CD4-positive, alpha-beta memory T cell (primary cell): Measurements from ENCODE around the gene HVCN1. TPM values are rescaled to one million over a fixed set of nuclear protein-coding genes. Genes with fewer than 3 reads are reported as not detected.
"Not testable (repeated sequence)": the region's sequence is repeated elsewhere in the genome, so short reads cannot be mapped to it uniquely, and the experiment has no call there.

Experiments
- CTCF ChIA-PET: fragments of 350-600 bp; sonication (Branson Sonifier 250); formaldehyde crosslinking; loops from one replicate; lab custom pipeline; 2021; ENCODE audit warnings: inconsistent platforms; ENCODE audit not compliant: partially characterized antibody; lab: Charles Lee
- POLR2A ChIA-PET: fragments of 350-600 bp; sonication (Branson Sonifier 250); formaldehyde crosslinking; loops from one replicate; lab custom pipeline; 2021; ENCODE audit not compliant: partially characterized antibody; lab: Charles Lee
- DNase-seq, 5 donors: peaks; one replicate each; pipeline versions ENCODE4 v3.0.0 to v3.0.0-alpha.2; 2020 to 2022; ENCODE audit warnings: mixed read lengths in 1 of 5
- H3K27ac ChIP-seq: one replicate; pipeline ENCODE4 v1.7.0; 2013; ENCODE audit warnings: low read depth, low read length
- H3K27me3 ChIP-seq: 2 replicates; pipeline ENCODE4 v1.7.0; 2013; ENCODE audit warnings: mild to moderate bottlenecking, low read length, moderate library complexity; ENCODE audit not compliant: insufficient read depth
- H3K36me3 ChIP-seq: 2 replicates; pipeline ENCODE4 v1.7.0; 2013; ENCODE audit warnings: mild to moderate bottlenecking, low read length, moderate library complexity; ENCODE audit not compliant: insufficient read depth
- H3K4me1 ChIP-seq: 2 replicates; pipeline ENCODE4 v1.7.0; 2013; ENCODE audit warnings: mild to moderate bottlenecking, low read length, moderate library complexity; ENCODE audit not compliant: insufficient read depth
- H3K4me3 ChIP-seq, 2 donors: one replicate each; pipeline ENCODE4 v1.7.0; 2013; ENCODE audit warnings: low read length in 2 of 2, mild to moderate bottlenecking in 1 of 2
- H3K9me3 ChIP-seq, 2 donors: one replicate each; pipeline ENCODE4 v1.7.0; 2013; ENCODE audit warnings: low read length in 2 of 2, control low read depth in 1 of 2; ENCODE audit not compliant: control insufficient read depth in 1 of 2
- H3K27ac Mint-ChIP-seq, 7 donors: one replicate each; pipeline ENCODE4 v1.8.0; 2020 to 2021; ENCODE audit warnings: mixed read lengths in 7 of 7, mild to moderate bottlenecking in 6 of 7, inconsistent platforms in 3 of 7, moderate library complexity in 3 of 7
- H3K27me3 Mint-ChIP-seq, 2 donors: one replicate each; pipeline ENCODE4 v1.8.0; 2020 to 2021; ENCODE audit warnings: mixed read lengths in 2 of 2
- H3K36me3 Mint-ChIP-seq, 2 donors: one replicate each; pipeline ENCODE4 v1.8.0; 2020 to 2021; ENCODE audit warnings: mixed read lengths in 2 of 2, inconsistent platforms in 1 of 2, mild to moderate bottlenecking in 1 of 2
- H3K4me1 Mint-ChIP-seq, 4 donors: one replicate each; pipeline ENCODE4 v1.8.0; 2020 to 2021; ENCODE audit warnings: mixed read lengths in 4 of 4, mild to moderate bottlenecking in 1 of 4
- H3K4me3 Mint-ChIP-seq, 8 donors: one replicate each; pipeline ENCODE4 v1.8.0; 2020 to 2021; ENCODE audit warnings: mixed read lengths in 8 of 8, mild to moderate bottlenecking in 7 of 8, moderate library complexity in 6 of 8, inconsistent platforms in 3 of 8
- H3K9me3 Mint-ChIP-seq, 8 donors: one replicate each; pipeline ENCODE4 v1.8.0; 2020 to 2021; ENCODE audit warnings: mixed read lengths in 8 of 8, mild to moderate bottlenecking in 5 of 8, inconsistent platforms in 3 of 8, moderate library complexity in 1 of 8
- intact Hi-C: fragments of 100-400 bp; cut with micrococcal nuclease; formaldehyde crosslinking; loops from one replicate; pipeline ENCODE4 v1.15.1; 2023
- polyA plus RNA-seq, 2 donors: library from polyadenylated mRNA; unstranded; fragments of 300-500 nt; fragmentation: Illumina TruSeq; gene quantifications; one replicate each; pipeline ENCODE4 v1.2.3, GENCODE V29; 2021
- total RNA-seq, 2 experiments: library from RNA; stranded (reverse); gene quantifications; one replicate each; pipeline ENCODE4 v1.2.3, GENCODE V29; 2021

HVCN1 gene
- total and polyA plus RNA-seq, 4 experiments from 2014 or later, result 6.4 to 16.4 (median 7.6) TPM

DNA sequence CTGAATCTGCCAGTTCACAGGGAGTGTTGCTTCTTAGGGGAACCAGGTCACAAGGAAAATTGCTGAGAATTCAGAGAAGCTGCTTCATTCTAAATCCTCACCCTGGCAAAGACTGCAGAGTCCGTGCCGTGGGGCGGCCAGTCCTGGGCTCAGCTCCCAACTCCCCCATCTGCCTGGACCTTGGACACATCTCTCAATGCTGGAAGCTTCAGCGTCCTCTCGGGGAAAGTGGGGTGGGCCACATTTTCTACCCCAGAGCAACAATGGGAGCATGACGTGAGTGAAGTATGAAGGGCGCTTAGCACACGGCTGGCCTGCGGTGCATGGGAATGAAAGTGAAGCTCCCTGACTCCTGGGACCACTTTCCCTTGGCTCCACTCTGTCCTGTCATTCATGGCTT lies 31.2 kb downstream of the HVCN1 start:
- Mint-ChIP-seq H3K36me3 (peaks cover 15 to 22% of the 10 kb centered on the region in 2 donors), H3K4me1 (peaks cover 5 to 15% (median 10%) of the 10 kb centered on the region in 4 donors), H3K9me3 (peaks cover 0 to 2% (median 0%) of the 10 kb centered on the region in 8 donors), H3K27me3 (no peaks in the 10 kb centered on the region), H3K4me3 (no peak overlapping the region), H3K27ac (peak overlapping the region in 1 of 7 donors; percentile 47)
- peaks cover 7% of the 10 kb centered on the region for H3K4me1 ChIP-seq
- ChIA-PET CTCF (interaction anchor here (0.8 kb wide), 1 partner anchor 20 kb away, joined by 3 read pairs; no protein-coding TSS in a partner anchor), POLR2A (no interaction called here)
- no peaks in the 10 kb centered on the region for H3K9me3 ChIP-seq
- no peak for DNase-seq
- H3K27ac ChIP-seq, result no peak overlapping the region
- no peak overlapping the region for H3K4me3 ChIP-seq
- no peaks in the 10 kb centered on the region for H3K27me3 ChIP-seq
- intact Hi-C loops, result no loop called here
- H3K36me3 ChIP-seq, result no peaks in the 10 kb centered on the region

DNA sequence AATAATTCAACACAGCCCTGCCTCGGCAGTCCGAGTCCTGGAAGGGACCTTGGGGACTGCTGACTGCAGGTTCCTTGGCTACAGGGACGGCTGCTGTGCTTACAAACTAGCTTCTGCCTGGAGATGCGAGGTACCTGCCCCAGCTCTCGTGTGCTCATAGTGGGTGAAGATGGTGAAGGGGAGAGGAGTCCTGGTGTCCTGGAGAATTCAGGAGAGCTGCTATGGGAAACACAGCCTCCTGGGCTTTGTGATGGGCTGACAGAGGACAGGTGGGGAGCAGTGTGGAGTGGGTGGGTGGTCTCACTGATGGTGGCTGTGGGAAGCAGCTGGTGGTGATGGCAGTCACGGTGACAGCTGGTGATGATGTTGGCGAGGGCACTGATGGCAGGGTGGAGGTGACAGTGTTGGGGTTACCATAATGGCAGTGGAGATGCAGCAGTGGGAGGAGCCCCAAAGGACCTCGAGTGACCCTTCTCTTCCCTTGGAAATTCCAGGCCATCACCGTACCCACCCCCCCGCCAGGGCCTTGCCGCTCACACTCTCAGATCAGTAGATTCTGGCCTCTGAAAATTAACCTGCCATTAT lies 32.8 kb downstream of the HVCN1 start:
- CTCF ChIA-PET, result interaction anchor here (2.0 kb wide), 1 partner anchor 10 kb away, joined by 4 read pairs; no protein-coding TSS in a partner anchor
- Mint-ChIP-seq H3K4me3 (no peak overlapping the region), H3K27ac (no peak overlapping the region)

DNA sequence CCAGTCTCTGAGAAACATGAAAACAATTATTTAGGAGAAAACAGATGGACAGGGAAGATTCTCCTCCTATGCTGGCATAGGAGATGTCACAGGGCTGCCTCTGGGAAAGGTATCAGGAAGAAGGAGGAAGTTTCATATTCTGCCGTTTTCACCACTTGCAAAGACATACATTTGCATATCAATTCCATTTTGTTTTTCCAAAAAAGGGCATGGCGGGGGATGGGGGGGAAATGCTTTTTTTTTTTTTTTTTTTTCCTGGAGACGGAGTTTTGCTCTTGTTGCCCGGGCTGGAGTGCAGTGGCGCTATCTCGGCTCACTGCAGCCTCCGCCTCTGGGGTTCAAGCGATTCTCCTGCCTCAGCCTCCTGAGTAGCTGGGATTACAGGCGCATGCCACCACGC lies 34.7 kb downstream of the HVCN1 start:
- intact Hi-C loops, H3K9me3 ChIP-seq, H3K27me3 Mint-ChIP-seq, H3K27ac Mint-ChIP-seq, CTCF ChIA-PET, H3K4me1 ChIP-seq, H3K27me3 ChIP-seq, H3K9me3 Mint-ChIP-seq, H3K4me3 Mint-ChIP-seq, DNase-seq, H3K4me3 ChIP-seq, H3K4me1 Mint-ChIP-seq, H3K36me3 ChIP-seq, H3K27ac ChIP-seq: not testable (repeated sequence)
- POLR2A ChIA-PET, result interaction anchor here (0.7 kb wide), 1 partner anchor 15 kb away, joined by 4 read pairs; no protein-coding TSS in a partner anchor
- H3K36me3 Mint-ChIP-seq, result peaks cover 22 to 24% of the 10 kb centered on the region in 2 donors

More for the DNA sequence above, 32.8 kb downstream of the HVCN1 start:
- no peaks in the 10 kb centered on the region for H3K9me3 Mint-ChIP-seq
- no peaks in the 10 kb centered on the region for H3K4me1 ChIP-seq
- no peak for DNase-seq
- POLR2A ChIA-PET, result no interaction called here
- H3K27ac ChIP-seq, result no peak overlapping the region
- H3K27me3 ChIP-seq, result no peaks in the 10 kb centered on the region
- H3K36me3 Mint-ChIP-seq, result peaks cover 18 to 20% of the 10 kb centered on the region in 2 donors
- H3K4me3 ChIP-seq, result no peak overlapping the region
- no peaks in the 10 kb centered on the region for H3K36me3 ChIP-seq
- no peaks in the 10 kb centered on the region for H3K9me3 ChIP-seq
- H3K4me1 Mint-ChIP-seq, result peaks cover under 1 to 3% (median 2%) of the 10 kb centered on the region in 4 donors
- H3K27me3 Mint-ChIP-seq, result no peaks in the 10 kb centered on the region
- intact Hi-C loops, result no loop called here

DNA sequence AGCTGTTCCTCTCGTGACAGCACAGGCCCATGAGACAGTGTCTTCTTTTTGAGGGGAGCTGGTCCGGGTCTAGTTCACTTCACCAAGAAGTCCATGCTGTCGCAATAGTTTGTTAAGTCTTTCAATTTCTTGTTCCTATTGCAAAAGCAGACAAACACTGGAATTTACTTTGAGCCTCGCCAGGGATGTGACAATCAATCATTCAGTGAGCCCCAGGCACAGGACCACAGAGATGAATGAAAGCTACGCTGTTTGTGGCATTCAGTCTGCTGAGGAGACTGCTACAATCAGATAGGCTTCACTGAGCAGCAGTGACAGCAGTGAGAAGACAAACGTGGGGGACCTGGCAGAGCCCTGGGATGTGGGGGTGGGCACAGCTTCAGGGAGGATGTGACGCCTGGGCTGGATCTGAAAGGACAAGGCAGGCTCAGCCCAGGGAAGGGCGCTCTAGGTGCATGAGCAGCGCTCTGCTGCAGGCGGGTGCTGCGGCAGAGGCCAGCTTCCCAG lies 39.5 kb downstream of the HVCN1 start:
- Histone ChIP-seq H3K36me3 (peaks cover 4% of the 10 kb centered on the region), H3K4me1 (peaks cover 16% of the 10 kb centered on the region), H3K27me3 (no peaks in the 10 kb centered on the region), H3K9me3 (no peaks in the 10 kb centered on the region), H3K4me3 (no peak overlapping the region), H3K27ac (no peak overlapping the region)
- intact Hi-C loops, result no loop called here
- H3K4me3 Mint-ChIP-seq, result no peak overlapping the region
- H3K27me3 Mint-ChIP-seq, result no peaks in the 10 kb centered on the region
- H3K4me1 Mint-ChIP-seq, result peaks cover 9 to 29% (median 17%) of the 10 kb centered on the region in 4 donors
- H3K27ac Mint-ChIP-seq, result peak overlapping the region in 1 of 7 donors; percentile 21
- no peak for DNase-seq
- POLR2A ChIA-PET, result no interaction called here
- peaks cover 28% of the 10 kb centered on the region in 2 donors for H3K36me3 Mint-ChIP-seq
- CTCF ChIA-PET, result interaction anchor here (1.4 kb wide), 1 partner anchor 48 kb away, joined by 4 read pairs; no protein-coding TSS in a partner anchor
- H3K9me3 Mint-ChIP-seq, result no peaks in the 10 kb centered on the region

DNA sequence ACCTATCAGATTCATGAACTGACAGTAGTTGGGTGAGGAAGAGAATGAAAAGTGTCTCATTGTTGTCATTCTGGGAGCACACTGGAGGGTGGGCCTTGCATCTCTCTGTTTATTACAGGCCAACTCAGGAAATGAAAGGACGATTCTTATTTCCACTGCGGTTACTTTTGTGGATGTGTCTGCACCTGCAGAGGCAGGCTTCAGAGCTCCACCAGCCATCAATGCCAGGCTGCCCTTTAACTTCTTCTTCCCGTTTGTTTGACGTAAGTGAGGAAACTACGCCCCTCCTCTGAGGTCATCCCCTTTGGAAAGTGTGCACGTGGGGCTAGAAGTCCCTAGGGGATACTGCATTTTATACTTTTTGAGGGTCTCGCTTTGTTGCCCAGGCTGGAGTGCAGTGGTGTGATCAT lies 41.3 kb downstream of the HVCN1 start:
- peak in 3 of 5 donors; percentile 6 to 27 (median 15) for DNase-seq
- Mint-ChIP-seq H3K27ac (peak overlapping the region; percentile 10 to 80 (median 55)), H3K27me3 (no peaks in the 10 kb centered on the region), H3K9me3 (no peaks in the 10 kb centered on the region), H3K36me3 (peaks cover 22 to 26% of the 10 kb centered on the region in 2 donors), H3K4me3 (peak overlapping the region in 3 of 8 donors; percentile 43 to 66 (median 57)), H3K4me1 (peaks cover 9 to 34% (median 17%) of the 10 kb centered on the region in 4 donors)
- CTCF ChIA-PET, result no interaction called here
- POLR2A ChIA-PET, result no interaction called here
- no peaks in the 10 kb centered on the region for H3K27me3 ChIP-seq
- intact Hi-C loops, result no loop called here
- no peaks in the 10 kb centered on the region for H3K9me3 ChIP-seq
- H3K36me3 ChIP-seq, result peaks cover 4% of the 10 kb centered on the region
- H3K27ac ChIP-seq, result no peak overlapping the region
- H3K4me1 ChIP-seq, result peaks cover 16% of the 10 kb centered on the region
- no peak overlapping the region for H3K4me3 ChIP-seq

DNA sequence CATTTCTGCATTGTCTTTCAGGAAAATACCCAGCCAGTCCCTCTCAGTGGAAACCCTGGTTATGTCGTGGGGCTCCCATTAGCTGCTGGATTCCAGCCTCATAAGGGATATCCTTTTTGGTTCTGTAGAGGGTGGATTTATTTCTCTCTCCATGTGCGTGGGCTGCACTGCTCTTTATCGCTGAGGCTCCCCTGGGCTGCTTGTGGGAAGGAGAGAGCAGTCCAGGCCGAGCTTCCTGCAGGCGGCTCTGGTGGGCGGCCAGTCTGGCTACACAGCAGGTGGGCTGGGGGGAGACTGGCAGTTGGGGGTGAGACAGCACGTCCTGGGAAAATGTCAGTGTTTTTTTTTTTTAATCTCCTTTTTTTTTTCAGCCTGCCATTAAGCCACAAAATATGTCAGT lies 47.4 kb downstream of the HVCN1 start:
- intact Hi-C loops, result no loop called here
- Histone ChIP-seq H3K9me3 (no peaks in the 10 kb centered on the region), H3K27me3 (no peaks in the 10 kb centered on the region), H3K27ac (no peak overlapping the region), H3K4me3 (no peak overlapping the region), H3K36me3 (no peaks in the 10 kb centered on the region), H3K4me1 (no peaks in the 10 kb centered on the region)
- Mint-ChIP-seq H3K4me1 (peaks cover 0 to 13% (median under 1%) of the 10 kb centered on the region in 4 donors), H3K27me3 (no peaks in the 10 kb centered on the region), H3K4me3 (no peak overlapping the region), H3K36me3 (peaks cover 0 to 5% of the 10 kb centered on the region in 2 donors), H3K9me3 (no peaks in the 10 kb centered on the region), H3K27ac (no peak overlapping the region)
- ChIA-PET CTCF (interaction anchor here (0.5 kb wide), 1 partner anchor 195 kb away, joined by 4 read pairs; no protein-coding TSS in a partner anchor), POLR2A (no interaction called here)
- no peak for DNase-seq

DNA sequence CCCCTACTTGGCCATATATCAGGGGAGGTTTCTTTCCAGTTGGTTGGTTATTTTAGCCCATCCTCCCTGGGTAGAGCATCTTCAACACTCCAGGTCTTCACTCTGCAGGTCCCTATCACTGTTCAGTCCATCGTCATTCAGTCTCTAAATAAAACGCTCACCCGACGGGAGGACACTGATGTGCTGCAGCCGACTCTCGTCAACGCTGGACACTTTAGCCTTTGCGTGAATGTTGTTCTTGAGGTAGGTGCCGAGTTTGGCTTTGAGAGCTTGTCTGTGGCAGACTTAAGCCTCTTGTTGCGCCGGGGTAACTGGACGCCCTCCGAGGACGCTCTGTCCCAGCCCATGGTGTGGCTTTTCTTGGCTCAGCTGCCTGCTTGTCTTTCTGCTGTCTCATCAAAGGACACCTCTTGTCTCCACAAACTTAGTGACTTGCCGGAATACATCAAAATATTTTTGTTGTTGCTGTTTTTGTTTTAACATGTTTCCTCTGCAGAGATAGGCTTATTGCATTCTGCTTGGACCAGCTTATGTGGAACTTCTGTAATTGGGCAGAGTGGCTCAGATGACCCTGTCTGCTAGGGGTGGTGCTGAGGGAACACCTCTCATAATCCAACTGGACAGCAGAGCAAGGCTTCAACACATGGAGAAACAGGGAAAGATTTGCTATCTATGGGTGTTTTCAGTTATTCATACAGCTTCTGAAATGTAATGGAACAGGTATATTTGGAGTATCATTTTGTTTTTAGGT lies 48.5 kb downstream of the HVCN1 start:
- ChIA-PET CTCF (no interaction called here), POLR2A (no interaction called here)
- Histone ChIP-seq H3K36me3 (no peaks in the 10 kb centered on the region), H3K4me1 (no peaks in the 10 kb centered on the region), H3K27me3 (no peaks in the 10 kb centered on the region), H3K9me3 (no peaks in the 10 kb centered on the region), H3K27ac (no peak overlapping the region), H3K4me3 (no peak overlapping the region)
- Mint-ChIP-seq H3K36me3 (peaks cover 0 to 5% of the 10 kb centered on the region in 2 donors), H3K9me3 (no peaks in the 10 kb centered on the region), H3K4me1 (peaks cover 0 to 12% (median under 1%) of the 10 kb centered on the region in 4 donors), H3K4me3 (no peak overlapping the region), H3K27me3 (no peaks in the 10 kb centered on the region), H3K27ac (peak overlapping the region in 1 of 7 donors; percentile 22)
- no peak for DNase-seq
- intact Hi-C loops, result no loop called here
